Measurements from ENCODE around the gene GAS7. TPM values are rescaled to one million over a fixed set of nuclear protein-coding genes. Genes with fewer than 3 reads are reported as not detected.

Gene GAS7
- polyA plus RNA-seq, 3 donors: 13.7 to 16.6 (median 16.1) TPM

DNA sequence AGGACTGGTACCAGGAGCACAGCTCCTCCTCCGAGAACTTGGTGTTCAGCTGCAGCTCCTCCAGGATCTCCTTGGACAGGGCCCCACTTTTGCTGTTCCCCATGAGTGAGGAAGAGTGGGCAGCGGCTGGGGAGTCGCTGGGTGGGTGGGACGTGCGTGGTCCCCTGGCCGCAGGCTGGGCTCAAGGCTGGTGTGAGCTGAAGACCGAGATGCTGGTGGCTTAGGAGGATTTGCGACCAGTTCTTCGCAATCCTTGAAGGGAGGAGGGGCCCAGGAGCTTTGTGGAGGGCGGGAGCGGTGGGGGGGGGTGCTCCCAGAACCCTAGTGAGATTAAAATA is 293.4 kb downstream of the GAS7 start, which contains the start of gene RCVRN:
TSS of gene RCVRN (minus strand) at position 194 of the 338 bp plus-strand sequence. CDS start at position 103, 91 bp downstream.
- DNase-seq (ENCODE audit: low read depth in 3 of 3, low spot score in 2 of 3): no peak

DNA sequence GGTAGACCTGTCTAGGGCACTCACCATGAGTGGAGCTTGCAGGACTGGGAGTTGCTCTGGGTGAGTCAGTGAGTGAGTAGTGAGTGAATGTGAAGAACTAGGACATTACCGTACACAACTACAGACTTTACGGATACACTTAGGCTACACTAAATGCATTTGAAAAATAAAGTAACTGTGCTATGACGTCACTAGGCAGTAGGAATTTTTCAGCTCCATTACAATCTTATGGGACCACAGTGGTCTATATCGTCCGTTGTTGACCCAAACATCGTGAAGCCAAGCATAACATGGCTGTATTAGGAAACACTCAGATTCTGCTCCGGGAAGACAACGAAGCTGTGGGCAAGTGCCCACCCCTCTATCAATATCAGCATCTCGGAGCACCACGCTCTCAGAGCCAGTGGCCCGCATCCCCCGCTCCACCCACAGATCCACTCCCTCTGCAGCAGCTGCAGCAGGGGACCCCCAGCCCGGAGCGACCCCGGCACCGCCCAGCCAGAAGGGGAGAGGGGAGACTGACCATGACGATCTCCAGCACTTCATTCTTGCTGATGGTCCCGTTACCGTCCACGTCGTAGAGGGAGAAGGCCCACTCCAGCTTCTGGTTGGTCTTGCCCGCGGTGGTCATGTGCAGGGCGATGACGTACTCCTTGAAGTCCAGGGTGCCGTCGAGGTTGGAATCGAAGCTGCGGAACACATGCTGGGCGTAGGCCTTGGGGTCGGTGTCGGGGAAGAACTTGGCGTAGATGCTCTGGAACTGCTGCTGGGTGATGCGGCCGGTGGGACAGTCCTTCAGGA is 293.9 kb downstream of the GAS7 start:
- DNase-seq (ENCODE audit: low read depth in 3 of 3, low spot score in 2 of 3): no peak

DNA sequence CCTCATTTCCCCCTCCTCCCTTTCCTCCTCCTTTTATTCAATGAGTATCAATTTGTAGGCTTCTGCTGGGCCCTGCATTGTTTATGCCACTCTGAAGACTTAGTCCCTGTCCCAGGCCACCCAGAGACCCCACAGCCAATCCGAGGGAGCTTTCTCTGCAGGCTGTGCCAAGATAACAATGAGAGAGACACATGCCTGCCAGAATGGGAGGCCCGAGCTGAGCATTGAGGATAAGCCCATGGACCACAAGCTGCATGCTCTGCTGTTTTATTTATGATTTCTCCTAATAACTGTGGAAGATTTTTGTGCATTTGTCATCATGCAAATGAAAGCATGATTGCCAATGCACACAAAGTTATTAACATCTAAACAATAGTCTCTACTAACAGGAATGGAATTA is 296.3 kb downstream of the GAS7 start:
- no peak for DNase-seq (ENCODE audit: low read depth in 3 of 3, low spot score in 2 of 3)

DNA sequence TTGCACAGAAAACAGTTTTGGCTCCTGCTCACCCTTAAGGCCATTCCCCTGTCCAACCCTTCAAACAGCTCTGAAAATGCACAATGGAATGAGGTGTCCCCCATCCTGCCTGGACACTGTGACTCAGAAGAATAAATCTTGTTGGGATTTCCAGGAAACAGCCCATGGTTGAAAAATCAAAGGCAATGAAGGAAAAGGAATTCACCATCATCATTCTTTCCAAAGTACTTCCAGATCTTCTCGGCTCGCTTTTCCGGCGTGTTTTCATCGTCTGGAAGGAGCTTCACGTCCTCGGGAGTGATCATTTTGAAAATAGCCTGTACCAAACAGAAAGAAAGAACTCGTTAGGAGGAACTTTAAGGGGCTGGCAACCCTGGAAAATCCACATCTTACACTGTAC is 297.6 kb downstream of the GAS7 start:
- no peak for DNase-seq (ENCODE audit: low read depth in 3 of 3, low spot score in 2 of 3)

DNA sequence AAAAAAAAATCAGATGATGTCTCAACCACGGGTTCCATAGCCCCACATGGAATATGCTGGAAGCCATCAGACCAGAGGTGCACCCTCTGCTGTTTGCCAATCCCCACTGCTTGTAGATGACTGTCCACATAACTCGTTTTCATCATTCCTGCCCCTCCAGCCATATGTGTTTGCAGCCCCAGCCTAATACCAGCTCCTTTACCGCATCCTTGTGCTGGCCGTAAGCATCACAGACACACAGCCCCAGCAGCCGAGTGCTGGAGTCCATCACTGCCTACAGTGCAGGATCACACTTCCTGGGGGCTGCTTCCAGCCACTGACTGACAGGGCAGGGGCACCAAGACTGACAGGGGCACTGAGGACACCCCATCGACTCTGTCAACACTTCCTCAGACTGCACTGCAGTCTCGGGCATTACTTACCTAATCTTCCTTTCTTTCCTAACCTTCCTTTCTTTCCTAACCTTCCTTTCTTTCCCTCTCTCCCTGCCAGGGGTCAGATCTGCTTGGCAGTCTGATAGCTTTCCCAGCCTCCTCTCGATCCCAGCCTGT is 298.3 kb downstream of the GAS7 start:
- no peak for DNase-seq (ENCODE audit: low read depth in 3 of 3, low spot score in 2 of 3)

DNA sequence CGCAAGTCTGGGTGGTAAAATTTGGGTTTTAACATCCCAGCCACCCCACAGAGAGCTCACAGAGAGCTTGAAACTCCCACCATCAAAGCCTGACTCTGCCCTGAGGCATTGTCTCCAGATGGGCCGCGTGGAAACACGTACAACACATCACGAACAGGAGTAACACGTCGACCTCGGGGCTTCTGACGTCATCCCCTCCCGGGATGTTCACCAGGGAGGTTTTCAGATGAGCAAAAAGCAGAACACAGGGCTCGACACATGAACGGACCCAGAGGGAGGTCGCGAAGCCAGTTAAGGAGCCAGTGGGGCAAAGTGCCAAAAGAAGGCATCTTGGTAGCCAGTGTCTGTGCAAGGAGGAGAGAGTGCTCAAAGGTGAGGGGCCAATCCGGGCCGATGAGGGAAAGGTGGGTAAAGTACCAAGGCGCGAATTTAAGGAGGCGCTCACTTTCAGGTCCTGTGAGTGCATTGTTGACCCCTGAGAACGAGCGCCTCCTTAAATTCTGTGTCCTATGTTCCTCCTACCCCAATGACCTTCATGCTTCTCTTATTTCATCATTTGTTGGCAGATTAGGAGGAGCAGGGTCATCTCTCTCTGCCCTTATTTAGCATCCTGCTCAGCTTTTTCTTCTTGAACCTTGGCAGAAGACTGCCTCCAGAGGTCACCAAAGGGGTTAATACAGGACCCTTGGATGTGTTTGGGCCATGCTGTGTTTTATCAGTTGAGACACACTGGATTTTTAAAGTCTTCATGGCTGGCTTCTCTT is 298.9 kb downstream of the GAS7 start:
- DNase-seq (ENCODE audit: low read depth in 3 of 3, low spot score in 2 of 3): no peak

DNA sequence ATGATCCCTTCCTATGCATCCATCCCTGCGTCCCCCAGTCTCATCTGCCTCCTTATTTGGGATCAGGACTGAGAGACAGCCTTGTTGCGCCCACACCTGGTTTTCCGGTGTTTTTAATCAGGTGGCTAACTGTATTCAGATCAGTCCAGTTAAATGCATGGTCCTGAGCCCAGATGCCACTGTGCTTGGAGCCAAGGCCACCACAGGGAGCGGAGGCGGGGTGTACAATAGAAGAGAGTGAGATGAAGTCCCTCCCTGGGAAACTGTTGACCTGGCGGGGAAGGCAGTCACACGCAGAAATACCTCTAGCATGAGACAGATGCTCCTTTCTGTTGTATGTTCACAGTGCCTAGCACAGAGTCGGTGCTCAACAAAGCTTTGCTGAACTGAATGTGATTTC is 299.6 kb downstream of the GAS7 start:
- DNase-seq (ENCODE audit: low read depth in 3 of 3, low spot score in 2 of 3): no peak

DNA sequence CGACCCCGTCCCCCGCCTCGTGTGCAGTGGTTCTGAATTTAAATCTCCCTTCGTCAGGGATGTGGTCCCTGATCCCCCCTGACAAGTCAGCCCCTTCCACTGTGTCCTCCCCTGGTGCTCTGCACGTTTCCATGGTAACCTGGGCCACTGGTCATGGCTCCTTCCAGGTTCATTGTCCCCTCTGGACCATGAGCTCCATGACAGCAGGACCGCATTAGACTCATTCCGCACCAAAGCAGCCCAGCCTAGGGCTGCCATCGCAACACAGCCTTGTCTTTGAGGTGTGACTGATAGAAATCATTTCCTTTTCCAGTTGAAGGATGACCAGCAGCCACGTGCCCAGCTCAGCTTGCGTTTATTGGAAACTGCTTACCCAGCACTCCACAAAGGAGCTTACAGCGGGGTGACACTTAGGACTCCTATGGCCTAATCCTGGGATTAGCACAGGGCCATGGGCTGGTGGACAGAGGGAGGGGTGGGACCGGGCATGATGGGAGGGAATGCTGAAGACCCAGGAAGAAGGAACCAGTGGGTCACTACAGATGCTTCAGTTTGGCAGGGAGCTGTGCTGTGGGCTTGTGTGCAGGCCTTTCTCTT is 300.9 kb downstream of the GAS7 start:
- no peak for DNase-seq (ENCODE audit: low read depth in 3 of 3, low spot score in 2 of 3)

DNA sequence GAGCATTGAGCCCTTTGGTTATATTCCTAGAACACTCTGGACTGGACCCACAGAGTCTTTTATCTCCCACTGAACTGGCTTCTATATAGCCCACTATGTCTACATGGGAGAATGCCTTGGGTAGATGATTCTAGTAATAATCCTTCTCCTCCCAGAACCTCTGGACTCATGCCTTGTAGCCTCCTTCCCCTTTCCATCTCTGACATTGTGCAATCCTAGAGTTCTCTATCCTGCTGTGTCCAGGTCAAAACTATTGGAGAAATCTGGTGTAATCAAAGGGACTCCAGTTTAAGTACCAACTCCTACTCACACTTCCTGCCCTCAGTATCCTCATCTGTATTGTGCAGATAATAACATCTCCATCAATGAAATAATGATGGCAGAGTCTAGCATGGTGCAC is 302.5 kb downstream of the GAS7 start:
- DNase-seq (ENCODE audit: low read depth in 3 of 3, low spot score in 2 of 3): no peak

DNA sequence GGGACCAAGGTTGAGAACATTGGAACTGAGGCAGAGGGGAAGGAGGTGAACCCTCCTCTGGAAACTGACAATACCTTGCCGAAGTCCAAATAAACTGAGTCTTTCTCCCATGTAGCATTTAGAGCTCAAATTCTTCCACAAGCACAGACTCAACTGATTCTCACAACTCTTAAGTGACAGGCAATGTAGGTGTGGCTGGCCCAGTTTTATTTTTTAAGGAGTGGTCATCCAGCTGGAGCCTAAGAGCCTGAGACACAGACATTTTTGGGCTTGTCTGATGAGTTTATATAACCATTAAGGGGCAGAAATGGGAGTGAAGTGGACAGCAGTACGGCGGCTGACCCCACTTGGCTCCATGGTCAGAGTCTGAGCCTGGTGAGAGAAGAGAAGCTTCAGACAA is 304.2 kb downstream of the GAS7 start:
- no peak for DNase-seq (ENCODE audit: low read depth in 3 of 3, low spot score in 2 of 3)

DNA sequence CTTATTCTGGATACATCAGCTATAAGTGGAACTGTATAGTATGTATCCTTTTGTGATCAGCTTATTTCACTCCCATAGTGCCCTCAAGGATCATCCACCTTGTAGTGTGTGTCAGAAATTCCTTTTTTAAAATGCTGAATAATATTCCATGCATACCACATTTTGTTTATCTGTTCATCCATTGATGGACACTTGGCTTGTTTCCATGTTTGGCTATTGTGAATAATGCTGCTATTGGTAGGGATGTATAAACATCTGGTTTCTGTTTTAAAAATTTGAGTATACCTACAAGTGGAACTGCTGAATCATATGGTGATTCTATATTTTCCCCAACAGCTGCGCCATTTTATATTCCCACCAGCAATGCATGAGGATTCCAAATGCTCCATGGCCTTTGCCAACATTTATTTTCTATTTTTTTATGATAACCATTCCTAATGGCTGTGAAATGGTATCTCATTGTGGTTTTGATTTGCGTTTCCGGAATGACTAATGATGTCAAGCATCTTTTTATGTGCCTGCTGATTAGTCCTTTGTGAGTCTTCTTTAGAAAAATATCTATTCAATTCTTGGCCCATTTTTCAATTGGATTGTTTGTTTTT is 304.9 kb downstream of the GAS7 start:
- no peak for DNase-seq (ENCODE audit: low read depth in 3 of 3, low spot score in 2 of 3)

DNA sequence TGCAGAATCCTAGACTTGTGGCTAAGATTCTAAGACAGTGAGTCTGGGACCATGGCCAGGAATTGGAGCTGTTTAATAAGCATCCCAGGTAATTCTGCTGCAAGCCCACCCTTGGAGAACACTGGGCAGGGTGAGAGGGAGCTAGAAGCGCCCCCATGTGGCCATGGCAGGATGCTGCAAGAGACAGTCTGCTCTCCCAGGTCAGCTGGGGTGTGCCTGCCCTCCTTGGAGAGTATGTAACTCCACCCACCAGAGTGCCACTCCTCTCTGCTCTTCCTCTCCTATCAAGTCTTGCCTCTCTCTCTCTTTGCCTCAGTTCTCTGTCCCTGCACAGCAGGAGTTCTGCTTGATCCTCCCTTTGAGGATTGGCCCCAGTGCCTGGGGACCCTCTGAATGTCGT is 308.3 kb downstream of the GAS7 start:
- no peak for DNase-seq (ENCODE audit: low read depth in 3 of 3, low spot score in 2 of 3)

DNA sequence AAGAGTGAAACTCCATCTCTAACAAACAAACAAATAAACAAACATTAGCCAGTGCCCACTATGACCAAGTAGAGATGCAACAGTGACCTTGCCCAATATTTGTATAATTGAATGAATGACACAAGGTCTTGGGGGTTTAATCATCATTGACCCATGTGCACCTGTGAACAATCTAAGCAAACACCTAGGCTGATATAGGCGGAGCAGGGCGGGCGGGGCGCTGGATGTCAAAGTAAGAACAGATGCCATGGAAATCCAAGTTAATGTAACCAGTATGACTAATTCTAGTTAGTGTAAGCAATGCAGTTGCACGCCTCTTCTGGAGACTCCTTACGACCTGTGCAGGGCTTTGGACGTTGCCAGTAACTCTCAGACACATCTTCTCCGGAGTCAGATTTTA is 310.9 kb downstream of the GAS7 start:
- DNase-seq (ENCODE audit: low read depth in 3 of 3, low spot score in 2 of 3): no peak

DNA sequence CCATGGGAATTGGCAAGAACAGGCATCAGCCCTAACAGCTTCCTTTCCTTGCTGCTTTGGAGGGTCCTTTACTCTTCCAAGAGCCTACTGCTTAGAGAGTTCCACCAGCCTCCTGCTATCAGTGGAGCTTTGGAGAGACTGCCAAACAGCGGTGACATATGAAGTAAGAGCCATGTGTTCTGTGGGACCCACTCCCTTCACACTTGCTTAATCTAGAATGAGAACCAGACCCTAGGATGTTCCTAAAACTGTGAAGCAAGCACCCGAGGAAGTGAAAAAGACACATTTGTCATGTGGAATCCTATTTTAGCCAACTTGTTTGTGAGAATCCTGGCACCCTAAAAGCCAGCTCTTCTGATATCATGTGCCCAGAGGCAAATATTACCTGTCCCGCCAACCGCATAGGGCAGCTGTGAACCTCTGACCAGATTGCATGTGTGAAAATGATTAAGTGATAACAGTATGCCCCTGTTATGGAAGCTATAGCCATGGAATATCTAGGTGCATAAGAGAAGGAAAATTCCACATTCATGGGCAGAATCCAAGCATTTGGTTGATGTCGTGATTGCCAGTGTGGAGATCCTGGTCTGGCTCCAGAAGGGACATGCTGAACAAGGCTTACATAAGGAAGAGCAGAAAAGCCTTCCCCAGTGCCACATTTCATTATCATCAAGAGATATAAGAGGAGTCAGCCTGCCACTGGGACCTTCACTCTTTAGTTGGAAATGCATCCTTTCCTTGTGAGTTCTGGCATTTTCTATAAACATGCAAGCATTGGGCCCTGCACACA is 312.1 kb downstream of the GAS7 start:
- DNase-seq (ENCODE audit: low read depth in 3 of 3, low spot score in 2 of 3): no peak

DNA sequence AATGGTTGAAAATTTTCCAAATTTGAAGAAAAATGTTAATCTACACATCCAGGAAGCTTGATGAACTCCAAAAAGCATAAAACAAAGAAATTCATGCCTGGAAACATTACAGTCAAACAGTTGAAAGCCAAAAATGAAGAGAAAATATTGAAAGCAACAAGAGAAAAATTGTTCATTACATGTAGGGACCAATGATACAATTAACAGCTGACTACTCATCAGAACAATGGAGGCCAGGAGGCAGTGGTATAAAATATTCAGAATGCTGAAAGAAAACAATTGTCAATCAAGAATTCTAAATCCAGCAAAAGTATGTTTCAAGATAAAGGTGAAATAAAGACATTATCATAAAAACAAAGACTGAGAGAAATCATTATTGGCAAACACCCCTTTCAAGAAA is 315.0 kb downstream of the GAS7 start:
- DNase-seq (ENCODE audit: low read depth in 3 of 3, low spot score in 2 of 3): no peak

DNA sequence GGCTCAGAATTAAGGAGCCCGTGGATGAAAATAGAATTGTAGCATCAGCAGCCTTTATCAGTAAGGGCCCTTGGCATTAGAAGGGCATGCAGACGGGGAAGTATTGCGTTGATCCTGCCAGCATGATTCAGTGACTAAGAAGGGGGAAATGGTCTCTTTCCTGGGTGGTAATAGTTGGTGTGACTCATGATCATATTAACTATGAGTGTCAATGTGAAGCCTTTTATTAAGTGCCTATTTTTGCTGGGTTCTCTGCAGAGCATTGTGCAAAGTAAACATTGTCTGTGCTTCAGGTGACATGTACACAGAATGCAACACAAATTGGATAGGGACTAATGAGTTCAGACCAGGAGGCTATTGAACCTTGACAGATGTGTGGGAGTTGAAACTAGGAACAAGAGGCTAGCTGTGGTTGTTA is 317.8 kb downstream of the GAS7 start:
- DNase-seq (ENCODE audit: low read depth in 3 of 3, low spot score in 2 of 3): no peak

DNA sequence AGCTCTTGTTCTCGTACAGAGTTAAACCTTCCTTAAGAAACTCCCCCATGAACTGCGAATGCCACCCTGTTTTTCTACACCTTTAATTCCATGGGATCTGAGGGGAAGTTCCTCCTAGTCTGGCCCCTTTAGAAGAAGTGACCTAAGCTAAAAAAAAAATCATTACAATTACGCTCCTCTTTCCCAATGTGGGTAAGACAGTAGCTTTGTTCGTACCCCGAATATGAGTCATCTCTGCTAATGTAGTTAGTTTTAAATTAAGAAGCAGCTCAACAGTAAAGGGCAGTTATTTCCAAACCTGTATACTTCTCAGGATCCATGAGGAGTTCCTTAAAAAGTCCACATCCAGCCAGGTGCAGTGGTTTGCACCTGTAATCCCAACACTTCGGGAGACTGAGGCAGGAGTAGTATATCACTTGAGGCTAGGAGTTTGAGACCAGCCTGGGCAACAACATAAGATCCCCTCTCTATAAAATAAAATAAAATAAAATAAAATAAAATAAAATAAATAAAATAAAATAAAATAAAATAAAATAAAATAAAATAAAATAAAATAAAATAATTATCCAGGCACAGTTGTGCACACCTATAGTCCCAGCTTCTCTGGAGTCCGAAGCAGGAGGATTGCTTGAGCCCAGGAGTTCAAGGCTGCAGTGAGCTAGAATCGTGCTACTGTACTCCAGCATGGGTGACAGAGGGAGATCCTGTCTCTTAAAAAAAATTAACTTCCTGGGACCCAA is 319.4 kb downstream of the GAS7 start:
- no peak for DNase-seq (ENCODE audit: low read depth in 3 of 3, low spot score in 2 of 3)

DNA sequence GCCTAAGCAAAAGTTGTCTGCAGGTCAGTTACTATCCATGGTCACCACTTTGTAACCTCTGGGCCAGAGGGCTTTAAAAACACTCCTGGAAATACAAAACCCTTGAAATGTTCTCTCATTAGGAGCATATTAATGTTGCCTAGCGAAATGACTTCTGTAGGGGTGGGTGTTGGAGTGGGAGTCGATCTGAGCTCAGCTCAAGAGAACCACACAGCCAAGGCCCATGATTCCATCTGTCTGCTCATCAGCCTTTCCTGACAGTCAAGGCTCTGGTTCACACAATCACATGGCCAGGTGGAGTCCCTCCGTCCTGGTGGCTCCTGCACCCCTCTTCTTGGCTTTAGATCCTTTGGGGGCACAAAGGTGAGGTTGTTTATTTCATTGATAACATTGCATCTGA is 320.1 kb downstream of the GAS7 start:
- DNase-seq (ENCODE audit: low read depth in 3 of 3, low spot score in 2 of 3): no peak

DNA sequence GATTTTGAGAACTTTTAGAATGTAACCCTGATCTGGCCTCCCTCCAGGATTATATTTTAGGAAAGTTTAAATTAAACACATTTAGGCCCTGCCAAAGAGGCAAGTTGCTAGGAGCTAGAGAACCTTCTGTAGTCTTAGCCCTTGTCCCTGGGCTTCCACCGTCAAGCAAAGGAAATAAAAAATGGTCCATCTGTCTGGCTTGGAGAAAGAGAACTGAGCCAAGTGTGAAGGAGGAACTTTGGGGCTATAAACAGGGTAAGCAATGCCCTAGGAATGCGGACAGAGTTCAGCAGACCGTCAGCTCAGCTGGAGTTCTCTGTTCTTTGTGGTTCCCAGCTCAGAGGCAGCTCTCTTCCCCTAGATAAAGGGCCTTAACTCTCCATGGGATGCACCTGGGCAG is 323.0 kb downstream of the GAS7 start:
- no peak for DNase-seq (ENCODE audit: low read depth in 3 of 3, low spot score in 2 of 3)

DNA sequence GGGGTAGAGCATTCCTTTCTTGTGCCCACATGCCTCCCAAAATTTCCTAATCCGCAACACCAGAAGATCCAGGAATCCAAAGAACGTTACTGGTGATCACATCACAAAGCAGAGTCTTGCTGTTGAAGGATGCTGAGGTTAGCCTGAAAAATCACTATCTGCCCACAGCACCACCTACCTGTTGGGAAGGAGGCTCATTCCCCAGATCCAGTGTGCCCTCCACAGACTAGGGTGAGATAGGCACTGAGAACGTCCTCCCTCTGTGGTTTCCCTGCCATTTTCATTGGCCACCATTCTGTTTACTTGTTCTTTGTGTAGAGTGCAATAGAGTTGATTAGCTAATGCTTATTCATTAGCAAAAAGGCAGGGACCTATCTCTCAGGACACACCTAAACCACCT is 323.7 kb downstream of the GAS7 start:
- DNase-seq (ENCODE audit: low read depth in 3 of 3, low spot score in 2 of 3): no peak

Data from right renal cortex interstitium (tissue), 3 donors.